ENCODE data around the gene HMGN3. TPM values are rescaled to one million over a fixed set of nuclear protein-coding genes. Genes with fewer than 3 reads are reported as not detected.

The HMGN3 gene
- total and polyA plus RNA-seq, 2 of the 13 experiments (the other 11 are each of a cell fraction or from before 2014, with no cell fraction given): 67.9 to 145 TPM

- TF ChIP-seq GRHL1 (CRISPR knock-in tag; conservative IDR thresholded peaks at IDR 0.05) (no peak), ZNF367 (CRISPR knock-in tag; IDR thresholded peaks at IDR 0.05; ENCODE audit: borderline replicate concordance) (no peak), ZC3H13 (CRISPR knock-in tag; IDR thresholded peaks at IDR 0.05) (no peak), ZNF670 (CRISPR knock-in tag; IDR thresholded peaks at IDR 0.05; ENCODE audit: borderline replicate concordance) (no peak), ZBED4 (CRISPR knock-in tag; IDR thresholded peaks at IDR 0.05; ENCODE audit: borderline replicate concordance) (no peak), KDM1A (CRISPR knock-in tag; IDR thresholded peaks at IDR 0.05) (no peak), ZNF572 (CRISPR knock-in tag; IDR thresholded peaks at IDR 0.05) (no peak), CSRNP1 (CRISPR knock-in tag; IDR thresholded peaks at IDR 0.05) (no peak)
- TF ChIP-seq, protein P1, sequence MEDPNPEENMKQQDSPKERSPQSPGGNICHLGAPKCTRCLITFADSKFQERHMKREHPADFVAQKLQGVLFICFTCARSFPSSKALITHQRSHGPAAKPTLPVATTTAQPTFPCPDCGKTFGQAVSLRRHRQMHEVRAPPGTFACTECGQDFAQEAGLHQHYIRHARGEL (CRISPR knock-in tag; IDR thresholded peaks at IDR 0.05): no peak
Measured at GRCh38 chr6:79201143-79201542, 33.3 kb downstream of the HMGN3 start (continued).

All from HepG2 (cell line).